Measurements from ENCODE around the gene OR5K2. TPM values are rescaled to one million over a fixed set of nuclear protein-coding genes. Genes with fewer than 3 reads are reported as not detected.

OR5K2 gene
- total and polyA plus RNA-seq, 2 of the 4 experiments (the other 2 are of a cell fraction): not detected

- no peak for TF ChIP-seq USF2 (IDR thresholded peaks at IDR 0.05; ENCODE audit: low read depth, low read length)
Measured at GRCh38 chr3:98534168-98534567, 36.7 kb downstream of the OR5K2 start (continued).

GRCh38 chr3:98534734-98535133 is 37.3 kb downstream of the OR5K2 start:
- TF ChIP-seq MXI1 (IDR thresholded peaks at IDR 0.05; ENCODE audit: borderline replicate concordance, low read depth, low read length) (no peak), SMC3 (IDR thresholded peaks at IDR 0.05; ENCODE audit: low read depth, low read length) (no peak), BHLHE40 (IDR thresholded peaks at IDR 0.05; ENCODE audit: low read depth, low read length) (no peak), FOS (IDR thresholded peaks at IDR 0.05; ENCODE audit: low read depth, low read length) (no peak), RFX5 (IDR thresholded peaks at IDR 0.05; ENCODE audit: low read depth, low read length) (no peak), USF2 (IDR thresholded peaks at IDR 0.05; ENCODE audit: low read depth, low read length) (no peak), POLR2A (IDR thresholded peaks at IDR 0.05; ENCODE audit: low read depth, low read length) (no peak), CTCF (conservative IDR thresholded peaks at IDR 0.05; ENCODE audit: low read depth, low read length) (no peak), CHD1 (IDR thresholded peaks at IDR 0.05; ENCODE audit: low read depth, low read length) (no peak), RCOR1 (IDR thresholded peaks at IDR 0.05; ENCODE audit: insufficient replicate concordance, low read length) (no peak), MAFK (IDR thresholded peaks at IDR 0.05; ENCODE audit: low read depth, low read length) (no peak), RAD21 (IDR thresholded peaks at IDR 0.05; ENCODE audit: low read length) (no peak)
- Histone ChIP-seq H3K27me3 (ENCODE audit: control insufficient read depth, insufficient read depth, low read length) (peaks cover 7% of the 10 kb centered on the region), H3K4me3 (ENCODE audit: insufficient read depth, low read depth, low read length) (no peak overlapping the region), H4K20me1 (ENCODE audit: insufficient read depth, low read length) (no peaks in the 10 kb centered on the region), H3K18ac (ENCODE audit: low read depth, low read length) (no peak overlapping the region), H3K9me3 (ENCODE audit: control insufficient read depth, insufficient read depth, low read length) (no peaks in the 10 kb centered on the region), H2AK5ac (ENCODE audit: low read depth, low read length) (no peak overlapping the region), H2BK15ac (ENCODE audit: low read depth, low read length) (no peak overlapping the region), H3K4ac (ENCODE audit: low read depth, low read length) (no peak overlapping the region), H2BK20ac (ENCODE audit: low read depth, low read length) (no peak overlapping the region), H4K91ac (ENCODE audit: insufficient read depth, low read depth, low read length) (no peak overlapping the region), H3K56ac (ENCODE audit: extremely low read depth, insufficient read depth, low read length) (no peak overlapping the region), H2BK120ac (ENCODE audit: low read depth, low read length) (no peak overlapping the region), H3K9me1 (ENCODE audit: insufficient read depth, low read length) (no peaks in the 10 kb centered on the region), H3K79me1 (ENCODE audit: low read depth in 1 of 2, low read length in 2 of 2) (no peaks in the 10 kb centered on the region), H3K4me1 (ENCODE audit: control insufficient read depth, insufficient read depth, low read length) (no peaks in the 10 kb centered on the region), H4K5ac (ENCODE audit: low read depth, low read length) (no peak overlapping the region), H3K27ac (ENCODE audit: insufficient read depth, low read length) (no peak overlapping the region), H3K23ac (ENCODE audit: low read depth, low read length) (no peak overlapping the region), H4K8ac (ENCODE audit: low read depth in 2 of 2, low read length in 2 of 2) (no peak overlapping the region), H3K36me3 (ENCODE audit: control insufficient read depth, insufficient read depth, low read length) (no peaks in the 10 kb centered on the region), H3K14ac (replicated peaks; ENCODE audit: low read depth, low read length) (no peak overlapping the region), H3K9ac (ENCODE audit: low read depth, low read length) (no peak overlapping the region), H2BK5ac (ENCODE audit: low read depth, low read length, poor library complexity, severe bottlenecking) (no peak overlapping the region), H2AK9ac (replicated peaks; ENCODE audit: low read depth, low read length, poor library complexity) (no peak overlapping the region), H2AFZ (replicated peaks; ENCODE audit: low read length, poor library complexity) (no peak overlapping the region), H3K4me2 (ENCODE audit: low read depth, low read length) (no peak overlapping the region)
- CTCF ChIA-PET: no interaction called here
- intact Hi-C loops (cut with micrococcal nuclease): no loop called here
- DNase-seq: no peak
- BruUV-seq (replicated peaks): no TSS peak
- in situ Hi-C loops (cut with MboI; ENCODE audit: low sequenced_read_pairs): no loop called here
- ATAC-seq (ENCODE audit: low read depth): no peak
- no CpG with 5 or more reads among the region's 1 CpG for WGBS, 2 experiments (ENCODE audit: extremely low coverage in 2 of 2, insufficient read length in 1 of 2)
- POLR2A ChIA-PET (ENCODE audit: unreplicated experiment): no interaction called here
- dilution Hi-C loops (cut with HindIII; ENCODE audit: low sequenced_read_pairs, unreplicated experiment): no loop called here
